MG63 (cell line): Measurements from ENCODE around the gene TP73. TPM values are rescaled to one million over a fixed set of nuclear protein-coding genes. Genes with fewer than 3 reads are reported as not detected.

Experiments used
- total RNA-seq: library from RNA; depleted of rRNA; stranded (reverse); fragments of >200 nt; shearing (Covaris generic); gene quantifications from 2 replicates; pipeline ENCODE4 v1.2.3, GENCODE V29; 2014; ENCODE audit warnings: low replicate concordance; rRNA removed

Gene TP73
- total RNA-seq, 1 experiment from 2014 or later = 3.1 TPM

Other genes starting within 250 kb of the TP73 start
- gene ARHGEF16, start 197.9 kb upstream of the TP73 start, total RNA-seq = 0.13 TPM in 1 of 2 replicates, not detected in the other
- gene MEGF6, start 41.0 kb upstream of the TP73 start, total RNA-seq = 121 and 198 TPM in 2 replicates
- 32.4 and 34.5 TPM in 2 replicates for gene TPRG1L, start 27.5 kb upstream of the TP73 start, total RNA-seq
- gene WRAP73, start 2.4 kb upstream of the TP73 start, total RNA-seq = 37.6 and 52.7 TPM in 2 replicates
- not detected in 2 replicates for gene CCDC27, start 99.9 kb downstream of the TP73 start, total RNA-seq
- gene SMIM1, start 120.2 kb downstream of the TP73 start, total RNA-seq = not detected in 2 replicates
- 52.4 and 71.1 TPM in 2 replicates for gene LRRC47, start 144.0 kb downstream of the TP73 start, total RNA-seq
- gene CEP104, start 204.7 kb downstream of the TP73 start, total RNA-seq = 4.9 TPM in 2 replicates
- gene DFFB, start 205.0 kb downstream of the TP73 start, total RNA-seq = 12.7 and 19.1 TPM in 2 replicates
- gene C1orf174, start 247.8 kb downstream of the TP73 start, total RNA-seq = 49.3 and 61.2 TPM in 2 replicates